Fibroblast of mammary gland (primary cell): Measurements from ENCODE around the gene ILF3.

ENCODE experiments used
- DNase-seq: peaks from one replicate; pipeline ENCODE4 v3.0.0-alpha.2; 2010; ENCODE audit warnings: low read depth
- H3K4me3 ChIP-seq: 2 replicates; pipeline ENCODE4 v1.5.1; 2011; ENCODE audit warnings: low read depth, mild to moderate bottlenecking, low read length, moderate library complexity; ENCODE audit not compliant: control insufficient read depth
- CTCF ChIP-seq: conservative IDR thresholded peaks from 2 replicates; pipeline ENCODE4 v1.5.1; 2011; ENCODE audit warnings: low read depth, low read length, inconsistent platforms; ENCODE audit not compliant: control insufficient read depth, insufficient read depth

The ILF3 gene

GRCh38 chr19:10641248-10641647 lies 12.9 kb upstream of the ILF3 start:
- no peak for TF ChIP-seq CTCF
- DNase-seq: no peak
- H3K4me3 ChIP-seq: no peak overlapping the region

- H3K4me3 ChIP-seq: no peak overlapping the region
- TF ChIP-seq CTCF: no peak
- no peak for DNase-seq
Observed at GRCh38 chr19:10642473-10643171, 11.5 kb upstream of the ILF3 start.

- TF ChIP-seq CTCF: no peak
- no peak for DNase-seq
Observed at GRCh38 chr19:10643172-10643967, 10.8 kb upstream of the ILF3 start.

GRCh38 chr19:10643968-10644259 lies 10.2 kb upstream of the ILF3 start:
- peak; percentile 34 for DNase-seq
- no peak overlapping the region for H3K4me3 ChIP-seq
- no peak for TF ChIP-seq CTCF

More at GRCh38 chr19:10643172-10643967, 10.8 kb upstream of the ILF3 start:
- H3K4me3 ChIP-seq: no peak overlapping the region

- peak; percentile 90 for TF ChIP-seq CTCF
- no peak overlapping the region for H3K4me3 ChIP-seq
Observed at GRCh38 chr19:10644260-10645007, 9.7 kb upstream of the ILF3 start.

GRCh38 chr19:10646456-10647159 lies 7.5 kb upstream of the ILF3 start:
- no peak for DNase-seq
- no peak for TF ChIP-seq CTCF
- H3K4me3 ChIP-seq: no peak overlapping the region

More at GRCh38 chr19:10644260-10645007, 9.7 kb upstream of the ILF3 start:
- peak; percentile 65 for DNase-seq
